IPS DF 6.9 (cell line): ENCODE results near the gene SLC39A6.

Experiments
- DNase-seq: peaks from one replicate; pipeline ENCODE4 v3.0.0-alpha.2; 2013; ENCODE audit warnings: low read depth, low spot score
- H3K27ac ChIP-seq: one replicate; pipeline ENCODE4 v1.5.1; 2013; ENCODE audit warnings: low read length, control low read depth
- H3K27me3 ChIP-seq: 2 replicates; pipeline ENCODE4 v1.6.1; 2013; ENCODE audit warnings: mild to moderate bottlenecking, low read length; ENCODE audit not compliant: control insufficient read depth, insufficient read depth
- H3K36me3 ChIP-seq: 2 replicates; pipeline ENCODE4 v1.6.1; 2013; ENCODE audit warnings: low read length; ENCODE audit not compliant: control insufficient read depth, insufficient read depth
- H3K4me1 ChIP-seq: 2 replicates; pipeline ENCODE4 v1.6.1; 2013; ENCODE audit warnings: low read length; ENCODE audit not compliant: control insufficient read depth, insufficient read depth
- H3K4me3 ChIP-seq: 2 replicates; pipeline ENCODE4 v1.5.1; 2013; ENCODE audit warnings: mild to moderate bottlenecking, low read length
- H3K9me3 ChIP-seq: 2 replicates; pipeline ENCODE4 v1.6.1; 2013; ENCODE audit warnings: low read length, inconsistent platforms; ENCODE audit not compliant: control insufficient read depth, insufficient read depth
- WGBS: extraction: QIAGEN DNeasy Blood & Tissue Kit; methylation state at CpG from one replicate; pipeline ENCODE4 v1.1.7; 2013; ENCODE audit warnings: mixed read lengths, missing lambda C conversion rate; ENCODE audit not compliant: insufficient read length, insufficient coverage; 5-methylcytosine and 5-hydroxymethylcytosine counted together

Gene SLC39A6

DNA sequence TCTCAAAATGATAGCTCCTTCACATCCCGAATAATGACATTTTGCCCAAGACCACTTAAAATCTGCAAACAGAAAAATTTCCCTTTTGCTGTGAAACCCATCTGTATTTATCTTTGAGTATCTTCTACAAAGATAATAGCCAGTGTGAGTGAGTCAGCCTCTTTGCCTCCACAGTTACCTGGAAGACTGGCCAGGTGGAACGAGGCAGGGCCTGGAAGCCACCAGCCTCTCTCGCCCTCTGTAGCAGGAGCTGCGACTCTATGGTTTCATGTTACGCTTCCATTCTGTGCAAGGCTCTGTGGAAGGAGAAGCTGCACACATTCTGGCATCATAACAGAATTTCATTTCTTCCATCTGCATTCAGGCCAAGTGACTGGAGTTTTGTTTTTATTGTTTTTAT lies 10.1 kb upstream of the SLC39A6 start:
- no peaks in the 10 kb centered on the region for H3K4me1 ChIP-seq
- DNase-seq = no peak
- H3K36me3 ChIP-seq = peaks cover 2% of the 10 kb centered on the region; the same call in 1 of the 2 replicates
- H3K27me3 ChIP-seq = no peaks in the 10 kb centered on the region
- no peak overlapping the region for H3K4me3 ChIP-seq
- H3K27ac ChIP-seq = no peak overlapping the region
- no CpG with 5 or more reads among the region's 5 CpGs for WGBS
- H3K9me3 ChIP-seq = no peaks in the 10 kb centered on the region

DNA sequence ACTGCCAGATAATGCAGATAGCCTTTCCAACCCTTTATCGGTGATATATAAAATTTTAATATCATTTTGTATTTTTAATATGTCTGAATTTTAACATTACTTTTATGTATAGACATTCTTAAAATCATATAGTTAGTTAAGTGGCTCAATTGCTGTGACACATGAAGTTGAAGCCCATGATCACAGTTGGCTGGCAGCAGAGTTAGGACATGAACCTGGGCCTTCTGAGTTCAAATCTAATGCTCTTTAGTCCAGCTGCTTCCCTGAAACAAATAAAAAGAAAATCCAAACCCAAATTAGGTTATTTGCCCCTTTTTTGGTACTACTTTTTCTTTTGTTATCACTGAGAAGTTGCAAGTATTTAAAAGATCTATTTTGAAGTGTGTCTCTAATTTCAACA lies 6.1 kb upstream of the SLC39A6 start:
- no CpG with 5 or more reads among the region's 1 CpG for WGBS
- no peak for DNase-seq
- Histone ChIP-seq H3K9me3 (no peaks in the 10 kb centered on the region), H3K27me3 (no peaks in the 10 kb centered on the region), H3K4me3 (no peak overlapping the region), H3K4me1 (peaks cover 2% of the 10 kb centered on the region; the same call in 1 of the 2 replicates), H3K27ac (no peak overlapping the region), H3K36me3 (peaks cover 2% of the 10 kb centered on the region; the same call in 1 of the 2 replicates)

DNA sequence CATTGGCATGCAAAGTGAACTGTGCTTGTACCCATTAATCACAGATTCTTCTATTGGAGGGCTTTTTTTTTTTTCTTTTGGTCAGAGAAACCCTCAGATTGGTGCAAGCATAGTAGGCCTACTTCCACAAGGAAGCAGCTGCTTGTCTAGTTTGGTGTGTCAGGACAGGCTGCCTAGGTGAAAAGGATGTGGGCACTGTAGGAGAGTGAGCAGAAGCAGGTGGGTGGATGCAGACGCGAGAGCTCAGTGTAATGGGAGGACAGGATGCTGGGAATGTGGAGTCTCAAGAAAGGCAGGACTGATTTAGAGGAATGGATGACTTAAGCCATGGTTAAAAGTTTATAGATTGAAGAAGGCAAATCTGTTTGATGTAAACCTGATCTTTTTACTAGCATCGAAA lies 3.6 kb upstream of the SLC39A6 start:
- peaks cover 2% of the 10 kb centered on the region; the same call in 1 of the 2 replicates for H3K36me3 ChIP-seq
- H3K27me3 ChIP-seq = no peaks in the 10 kb centered on the region
- H3K9me3 ChIP-seq = no peaks in the 10 kb centered on the region
- WGBS = no CpG with 5 or more reads among the region's 3 CpGs
- no peak for DNase-seq
- H3K4me3 ChIP-seq = no peak overlapping the region
- H3K4me1 ChIP-seq = peaks cover 2% of the 10 kb centered on the region; the same call in 1 of the 2 replicates
- no peak overlapping the region for H3K27ac ChIP-seq

DNA sequence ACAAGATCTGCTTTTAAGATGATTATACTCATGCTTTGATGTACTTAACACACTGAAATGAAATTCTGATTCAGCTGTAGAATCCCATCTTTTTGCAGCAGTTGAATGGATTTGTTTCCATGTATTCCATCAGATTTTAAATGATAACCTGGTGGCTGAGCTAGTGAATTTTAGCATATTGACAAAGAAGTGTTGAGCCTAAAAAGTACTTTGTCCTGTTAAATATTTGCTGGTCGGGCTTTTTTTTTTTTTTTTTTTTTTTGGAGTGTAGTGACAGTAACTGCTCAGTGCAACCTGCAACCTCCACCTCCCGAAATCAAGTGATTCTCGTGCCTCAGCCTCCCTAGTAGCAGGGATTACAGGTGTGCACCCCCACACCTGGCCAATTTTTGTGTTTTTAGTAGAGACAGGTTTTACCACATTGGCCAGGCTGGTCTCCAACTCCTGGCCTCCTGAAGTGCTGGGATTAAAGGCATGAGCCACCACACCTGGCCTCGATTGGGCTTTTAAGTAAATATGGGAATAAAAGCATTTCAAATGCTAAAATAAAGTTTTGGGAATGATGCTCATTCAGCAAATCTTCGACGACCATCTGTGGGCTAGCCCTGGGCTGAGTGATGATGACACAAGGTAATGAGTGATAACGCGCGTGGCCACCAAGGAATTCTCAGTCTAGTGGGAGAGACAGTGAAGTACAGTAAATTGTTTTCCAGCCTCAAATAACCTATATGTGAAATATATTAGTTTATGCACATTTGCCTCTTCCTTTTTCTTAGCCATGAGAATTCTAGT lies 2.7 kb upstream of the SLC39A6 start:
- Histone ChIP-seq H3K4me1 (peaks cover 2% of the 10 kb centered on the region; the same call in 1 of the 2 replicates), H3K27me3 (no peaks in the 10 kb centered on the region), H3K27ac (no peak overlapping the region), H3K36me3 (no peaks in the 10 kb centered on the region; the same call in 1 of the 2 replicates), H3K4me3 (no peak overlapping the region), H3K9me3 (no peaks in the 10 kb centered on the region)
- no CpG with 5 or more reads among the region's 9 CpGs for WGBS
- no peak for DNase-seq

DNA sequence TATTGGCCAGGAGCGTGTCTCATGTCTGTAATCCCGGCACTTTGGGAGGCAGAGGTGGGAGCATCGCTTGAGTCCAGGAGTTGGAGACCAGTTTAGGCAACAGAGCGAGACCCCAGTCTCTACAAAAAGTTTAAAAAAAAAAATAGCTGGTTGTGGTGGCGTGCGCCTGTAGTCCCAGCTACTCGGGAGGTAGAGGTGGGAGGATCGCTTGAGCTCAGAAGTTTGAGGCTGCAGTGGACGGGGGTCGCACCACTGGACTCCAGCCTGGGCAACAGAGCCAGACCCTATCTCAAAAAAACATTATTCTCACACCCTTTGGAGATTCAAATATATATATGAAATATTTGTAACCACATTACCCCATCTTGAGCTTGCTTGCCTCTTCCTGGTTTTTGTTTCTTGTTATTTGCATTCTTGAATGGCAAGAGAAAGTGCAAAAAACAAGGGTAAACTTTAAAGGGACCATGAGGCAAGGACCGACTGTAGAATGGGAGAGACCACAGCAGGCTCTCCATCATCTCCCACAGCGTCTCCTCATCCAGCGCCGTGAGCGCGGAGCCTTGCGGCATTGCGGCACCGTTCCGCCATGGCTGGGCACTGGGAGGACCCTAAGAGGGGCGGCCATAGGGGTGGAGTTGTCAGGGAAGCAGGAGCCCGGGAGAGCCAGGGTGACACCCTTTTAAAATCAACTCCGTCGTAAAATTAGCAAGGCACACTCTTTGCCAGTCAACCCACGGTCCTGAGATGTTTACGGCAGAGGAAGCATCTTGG lies 1.9 kb upstream of the SLC39A6 start:
- peaks cover 2% of the 10 kb centered on the region; the same call in 1 of the 2 replicates for H3K4me1 ChIP-seq
- DNase-seq = no peak
- no peaks in the 10 kb centered on the region for H3K9me3 ChIP-seq
- H3K27me3 ChIP-seq = no peaks in the 10 kb centered on the region
- no CpG with 5 or more reads among the region's 26 CpGs for WGBS
- no peaks in the 10 kb centered on the region for H3K36me3 ChIP-seq
- H3K27ac ChIP-seq = no peak overlapping the region
- peak overlapping the region; percentile 74; the same call in 1 of the 2 replicates for H3K4me3 ChIP-seq

DNA sequence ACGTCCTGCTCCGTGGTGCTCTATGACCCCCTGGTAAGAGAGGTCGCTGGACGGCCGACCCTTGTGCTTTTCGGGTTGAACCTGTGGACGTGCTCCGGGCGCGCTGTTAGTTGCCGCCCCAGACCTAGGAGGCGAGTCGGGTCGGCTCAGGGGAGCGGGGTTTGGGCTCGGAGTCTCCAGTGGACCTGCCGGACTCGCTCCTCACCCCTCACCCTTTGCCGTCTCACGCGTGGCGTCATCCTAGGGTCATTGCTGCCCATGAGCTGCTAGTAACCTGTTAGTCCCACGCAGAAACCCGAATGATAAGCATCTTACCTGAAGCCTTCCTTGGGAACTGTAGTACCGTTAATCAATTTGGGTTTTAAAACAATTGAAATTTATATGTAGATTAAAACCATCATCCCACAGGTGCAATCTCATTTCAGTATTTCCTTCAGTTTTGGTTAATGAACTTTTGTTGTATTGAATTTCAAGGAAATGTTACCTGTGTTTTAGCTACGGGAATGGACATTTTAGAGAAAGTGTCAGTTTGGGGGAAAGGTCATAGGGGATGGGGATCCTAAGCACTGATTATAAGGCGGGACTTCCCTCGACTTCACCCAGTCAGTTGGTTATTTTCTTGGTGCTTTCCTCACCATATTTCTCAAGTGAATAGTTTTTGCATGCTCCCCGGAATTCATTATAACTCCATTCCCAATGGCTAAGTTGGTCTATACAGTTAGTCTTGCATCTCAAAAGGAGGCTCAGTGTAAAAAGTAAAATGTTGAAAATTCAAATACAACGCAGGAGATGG lies 1.1 kb upstream of the SLC39A6 start:
- peak overlapping the region; percentile 74 for H3K4me3 ChIP-seq
- no peak for DNase-seq
- no CpG with 5 or more reads among the region's 30 CpGs for WGBS
- H3K9me3 ChIP-seq = no peaks in the 10 kb centered on the region
- no peaks in the 10 kb centered on the region for H3K36me3 ChIP-seq
- H3K27me3 ChIP-seq = no peaks in the 10 kb centered on the region
- H3K4me1 ChIP-seq = peaks cover 2% of the 10 kb centered on the region; the same call in 1 of the 2 replicates
- no peak overlapping the region for H3K27ac ChIP-seq

DNA sequence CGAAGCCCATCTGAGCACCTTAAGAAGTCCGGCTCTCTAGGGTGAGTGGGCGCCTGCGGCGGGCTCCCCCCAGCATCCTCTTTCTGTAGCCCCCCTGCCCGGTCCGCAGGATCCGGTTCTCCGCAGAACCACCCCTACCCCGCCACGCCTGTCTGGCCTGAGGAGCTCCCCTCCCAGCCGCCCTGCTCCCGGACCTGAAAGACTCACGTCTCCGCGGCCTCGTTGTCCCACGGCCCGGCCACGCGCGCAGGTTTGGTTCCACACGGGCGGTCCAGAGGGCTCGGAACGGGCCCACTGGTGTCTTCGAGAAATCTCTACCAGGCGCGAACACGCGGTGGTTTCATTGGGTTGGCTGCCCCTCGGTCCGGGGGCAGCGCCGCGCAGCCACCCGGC lies 237 bp downstream of the SLC39A6 start:
- DNase-seq = no peak
- no CpG with 5 or more reads among the region's 37 CpGs for WGBS
- Histone ChIP-seq H3K27ac (no peak overlapping the region), H3K4me3 (peak overlapping the region; percentile 74; the same call in 1 of the 2 replicates), H3K36me3 (no peaks in the 10 kb centered on the region; the same call in 1 of the 2 replicates), H3K27me3 (no peaks in the 10 kb centered on the region), H3K9me3 (no peaks in the 10 kb centered on the region), H3K4me1 (peaks cover 2% of the 10 kb centered on the region; the same call in 1 of the 2 replicates)

DNA sequence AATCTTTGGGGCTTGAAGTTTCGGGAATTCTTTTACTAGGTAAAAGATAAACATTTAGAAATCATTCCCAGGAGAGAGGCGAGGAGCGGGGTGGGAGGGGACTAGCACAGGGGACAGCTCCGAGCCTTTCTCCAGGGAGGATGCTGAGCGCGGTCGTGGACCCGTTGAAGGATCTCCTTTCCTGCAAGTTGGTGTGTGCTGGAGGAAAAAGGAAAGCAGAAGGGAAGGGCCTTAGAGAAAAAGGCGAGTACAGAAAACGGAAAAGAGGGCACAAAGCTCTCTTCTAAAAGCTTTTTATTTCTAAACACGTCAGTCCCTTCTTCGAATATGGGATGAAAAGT lies 640 bp downstream of the SLC39A6 start:
- peaks cover 2% of the 10 kb centered on the region; the same call in 1 of the 2 replicates for H3K4me1 ChIP-seq
- no CpG with 5 or more reads among the region's 12 CpGs for WGBS
- no peak overlapping the region for H3K27ac ChIP-seq
- H3K27me3 ChIP-seq = no peaks in the 10 kb centered on the region
- peak overlapping the region; percentile 74; the same call in 1 of the 2 replicates for H3K4me3 ChIP-seq
- no peak for DNase-seq
- no peaks in the 10 kb centered on the region for H3K9me3 ChIP-seq
- H3K36me3 ChIP-seq = no peaks in the 10 kb centered on the region; the same call in 1 of the 2 replicates

DNA sequence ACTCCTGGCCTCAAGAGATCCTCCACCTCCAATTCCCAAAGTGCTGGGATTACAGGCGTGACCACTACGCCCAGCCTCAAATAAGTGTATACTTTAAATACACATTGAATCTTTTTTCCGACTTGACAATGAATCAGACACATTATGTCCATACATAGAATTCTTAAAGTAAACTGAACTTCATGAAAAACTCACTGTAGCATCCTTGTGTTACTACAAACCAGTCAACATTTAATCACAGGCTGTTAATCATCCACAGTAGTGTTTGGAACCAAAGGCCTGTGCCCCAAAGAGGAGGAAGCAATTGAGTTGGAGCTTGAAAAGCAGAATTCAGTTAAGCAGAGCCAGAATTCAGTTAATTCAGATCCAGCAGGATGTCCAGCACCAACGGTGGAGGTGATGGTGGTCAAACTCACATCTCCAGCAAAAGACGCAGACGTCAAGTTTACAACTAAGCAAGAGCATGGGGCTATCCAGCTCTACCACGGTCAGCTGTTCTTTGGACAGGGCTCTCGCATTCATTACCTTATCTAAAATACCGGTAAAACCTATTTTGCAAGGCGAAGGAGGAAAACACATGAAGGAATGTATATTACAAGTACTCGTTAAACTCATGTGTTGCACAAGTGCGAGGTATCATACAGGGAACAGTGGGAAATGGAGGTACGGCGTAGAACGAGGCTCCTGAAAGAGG lies 1.2 kb downstream of the SLC39A6 start:
- no peak for DNase-seq
- H3K27me3 ChIP-seq = no peaks in the 10 kb centered on the region
- H3K4me3 ChIP-seq = peak overlapping the region; percentile 74; the same call in 1 of the 2 replicates
- WGBS = no CpG with 5 or more reads among the region's 15 CpGs
- H3K9me3 ChIP-seq = no peaks in the 10 kb centered on the region
- no peaks in the 10 kb centered on the region; the same call in 1 of the 2 replicates for H3K36me3 ChIP-seq
- H3K27ac ChIP-seq = no peak overlapping the region
- peaks cover 2% of the 10 kb centered on the region; the same call in 1 of the 2 replicates for H3K4me1 ChIP-seq
